B cell (primary cell): Measurements from ENCODE around the gene PDE10A.
"Not testable (repeated sequence)": the region's sequence is repeated elsewhere in the genome, so short reads cannot be mapped to it uniquely, and the experiment has no call there.

Experiments
- CTCF ChIP-seq: fragments of 200-600 bp; IDR thresholded peaks from one replicate; pipeline ENCODE4 v1.8.0; 2022; ENCODE audit warnings: antibody characterized with exemption, mild to moderate bottlenecking
- EZH2 ChIP-seq: IDR thresholded peaks from 2 replicates; pipeline ENCODE4 v1.6.1; 2012; ENCODE audit warnings: borderline replicate concordance, low read depth, mild to moderate bottlenecking, moderate library complexity, low read length; ENCODE audit not compliant: insufficient read depth, poor library complexity, severe bottlenecking

DNA sequence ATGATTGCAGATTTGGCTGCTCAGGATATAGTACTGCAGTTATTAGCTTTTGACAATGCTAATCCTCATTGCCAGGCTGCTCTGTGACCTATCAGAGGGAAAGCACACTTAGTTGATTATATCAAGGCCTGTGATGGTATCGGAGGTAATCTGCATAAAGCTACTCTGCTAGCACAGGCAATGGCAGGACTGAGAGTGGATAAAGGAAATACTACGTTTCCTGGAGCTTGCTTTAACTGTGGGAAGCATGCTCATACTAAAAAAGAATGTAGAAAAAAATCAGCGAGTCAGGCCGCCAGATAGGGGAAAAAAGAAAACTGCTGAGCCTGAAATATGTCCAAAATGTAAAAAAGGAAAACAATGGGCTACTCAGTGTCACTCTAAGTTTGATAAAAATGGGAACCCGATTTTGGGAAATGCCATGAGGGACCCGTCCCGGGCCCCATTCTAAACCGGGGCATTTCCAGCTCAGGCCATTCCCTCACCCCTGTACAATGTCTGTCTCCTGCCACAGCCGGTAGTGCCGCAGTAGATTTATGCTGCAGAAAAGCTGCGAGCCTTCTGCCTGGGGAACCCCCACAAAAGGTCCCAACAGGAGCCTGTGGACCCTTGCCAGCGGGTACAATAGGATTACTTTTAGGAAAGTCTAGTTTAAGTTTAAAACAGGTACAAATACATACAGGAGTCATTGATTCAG, 203.3 kb downstream of the PDE10A start:
- not testable (repeated sequence) for TF ChIP-seq EZH2, CTCF
